Chondrocyte (in vitro differentiated cells): ENCODE results near the gene USP6NL. TPM values are rescaled to one million over a fixed set of nuclear protein-coding genes. Genes with fewer than 3 reads are reported as not detected.

Experiments used
- DNase-seq: peaks from one replicate; pipeline ENCODE4 v3.0.0; 2021; ENCODE audit warnings: mixed read lengths, low spot score
- H3K27ac Mint-ChIP-seq: one replicate; pipeline ENCODE4 v1.8.0; 2021; ENCODE audit warnings: mild to moderate bottlenecking, moderate library complexity, mixed read lengths; ENCODE audit not compliant: unreplicated experiment
- H3K27me3 Mint-ChIP-seq: 2 replicates; pipeline ENCODE4 v1.8.0; 2021; ENCODE audit warnings: low read depth, mixed read lengths
- H3K36me3 Mint-ChIP-seq: 2 replicates; pipeline ENCODE4 v1.8.0; 2021; ENCODE audit warnings: low read depth, mixed read lengths
- H3K4me1 Mint-ChIP-seq: 2 replicates; pipeline ENCODE4 v1.8.0; 2021; ENCODE audit warnings: low read depth, mild to moderate bottlenecking, mixed read lengths
- H3K4me3 Mint-ChIP-seq: one replicate; pipeline ENCODE4 v1.8.0; 2021; ENCODE audit warnings: mild to moderate bottlenecking, moderate library complexity, mixed read lengths; ENCODE audit not compliant: unreplicated experiment
- H3K9me3 Mint-ChIP-seq: 2 replicates; pipeline ENCODE4 v1.8.0; 2021; ENCODE audit warnings: low read depth, mixed read lengths
- CTCF ChIP-seq: fragments of 200-600 bp; sonication (generic); IDR thresholded peaks from 2 replicates; pipeline ENCODE4 v1.5.0; 2021; ENCODE audit warnings: antibody characterized with exemption, mild to moderate bottlenecking, moderate library complexity
- total RNA-seq: library from RNA; stranded (reverse); gene quantifications from 3 replicates; pipeline ENCODE4 v1.2.1, GENCODE V29; 2021

USP6NL gene
- total RNA-seq, 1 donor from 2014 or later: 12.3 TPM

- H3K36me3 Mint-ChIP-seq: no peaks in the 10 kb centered on the region
- no peak for DNase-seq
- no peak for TF ChIP-seq CTCF
- H3K4me1 Mint-ChIP-seq: peaks cover 4% of the 10 kb centered on the region
- H3K27me3 Mint-ChIP-seq: no peaks in the 10 kb centered on the region
- no peaks in the 10 kb centered on the region for H3K9me3 Mint-ChIP-seq
- H3K27ac Mint-ChIP-seq: no peak overlapping the region
- no peak overlapping the region for H3K4me3 Mint-ChIP-seq
Measured at GRCh38 chr10:11602919-11603523, 8.4 kb downstream of the USP6NL start.

- H3K9me3 Mint-ChIP-seq: no peaks in the 10 kb centered on the region
- H3K27me3 Mint-ChIP-seq: no peaks in the 10 kb centered on the region
- H3K36me3 Mint-ChIP-seq: no peaks in the 10 kb centered on the region
- H3K27ac Mint-ChIP-seq: no peak overlapping the region
- DNase-seq: no peak
- no peak overlapping the region for H3K4me3 Mint-ChIP-seq
- peaks cover 4% of the 10 kb centered on the region for H3K4me1 Mint-ChIP-seq
- TF ChIP-seq CTCF: no peak
Measured at GRCh38 chr10:11602358-11602757, 9.1 kb downstream of the USP6NL start.

GRCh38 chr10:11601670-11602069 is 9.8 kb downstream of the USP6NL start:
- Mint-ChIP-seq H3K4me3 (no peak overlapping the region), H3K27ac (no peak overlapping the region), H3K4me1 (peaks cover 4% of the 10 kb centered on the region), H3K27me3 (no peaks in the 10 kb centered on the region), H3K9me3 (no peaks in the 10 kb centered on the region), H3K36me3 (no peaks in the 10 kb centered on the region)
- no peak for TF ChIP-seq CTCF
- no peak for DNase-seq

- Mint-ChIP-seq H3K36me3 (no peaks in the 10 kb centered on the region), H3K4me3 (no peak overlapping the region), H3K27me3 (no peaks in the 10 kb centered on the region), H3K9me3 (no peaks in the 10 kb centered on the region), H3K27ac (no peak overlapping the region), H3K4me1 (peaks cover 7% of the 10 kb centered on the region)
- no peak for DNase-seq
- TF ChIP-seq CTCF: no peak
Measured at GRCh38 chr10:11600280-11600679, 11.2 kb downstream of the USP6NL start.

GRCh38 chr10:11598712-11599397 is 12.6 kb downstream of the USP6NL start:
- TF ChIP-seq CTCF: no peak
- no peak overlapping the region for H3K4me3 Mint-ChIP-seq
- H3K27ac Mint-ChIP-seq: no peak overlapping the region

More at GRCh38 chr10:11598712-11599397, 12.6 kb downstream of the USP6NL start:
- H3K27me3 Mint-ChIP-seq: no peaks in the 10 kb centered on the region
- no peaks in the 10 kb centered on the region for H3K9me3 Mint-ChIP-seq
- no peak for DNase-seq
- H3K4me1 Mint-ChIP-seq: peaks cover 8% of the 10 kb centered on the region
- no peaks in the 10 kb centered on the region for H3K36me3 Mint-ChIP-seq
